22Rv1 (cell line): Measurements from ENCODE around the gene RNF41.

Source experiments
- H3K27ac ChIP-seq: fragments of 450-650 bp; 2 replicates; pipeline ENCODE4 v1.5.1; 2017
- ZFX ChIP-seq: fragments of 450-650 bp; IDR thresholded peaks from 2 replicates; pipeline ENCODE4 v1.6.1; 2017; ENCODE audit warnings: antibody characterized with exemption, borderline replicate concordance
- TF ChIP-seq, protein P1 (sequence below): fragments of 450-650 bp; IDR thresholded peaks from 2 replicates; pipeline ENCODE4 v1.5.1; 2017; ENCODE audit warnings: mild to moderate bottlenecking

RNF41 gene

DNA sequence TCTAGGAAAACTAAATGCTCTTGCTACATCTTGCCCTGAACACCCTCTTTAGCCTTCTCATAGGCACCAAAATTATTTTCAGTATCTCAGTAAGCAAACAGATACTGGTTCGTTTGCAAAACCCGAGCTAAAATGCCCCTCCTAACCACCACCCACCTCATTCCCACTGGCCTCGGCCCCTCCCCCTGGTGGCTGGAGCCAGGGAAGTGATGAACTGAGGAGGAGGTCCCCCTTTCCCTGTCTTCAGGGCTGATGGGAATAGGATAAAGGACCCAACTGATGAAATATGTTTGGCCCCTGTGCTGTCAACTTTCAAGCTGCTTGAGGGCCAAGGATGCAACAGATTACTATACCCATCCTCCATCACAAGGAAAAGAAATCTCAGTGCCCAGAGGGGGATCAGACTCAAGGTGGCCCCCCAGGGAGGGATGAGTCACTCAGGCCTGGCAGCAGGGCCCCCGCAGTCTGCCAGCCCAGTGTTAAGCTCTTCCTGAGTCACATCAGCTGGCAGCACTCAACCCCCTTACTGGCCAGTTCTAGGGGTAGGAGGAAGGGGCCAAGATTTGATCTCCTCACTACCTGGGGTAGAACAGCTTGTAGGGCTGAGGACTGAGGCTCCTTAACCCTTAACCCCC lies 34.7 kb upstream of the RNF41 start:
- TF ChIP-seq ZFX: no peak
- TF ChIP-seq, protein P1, sequence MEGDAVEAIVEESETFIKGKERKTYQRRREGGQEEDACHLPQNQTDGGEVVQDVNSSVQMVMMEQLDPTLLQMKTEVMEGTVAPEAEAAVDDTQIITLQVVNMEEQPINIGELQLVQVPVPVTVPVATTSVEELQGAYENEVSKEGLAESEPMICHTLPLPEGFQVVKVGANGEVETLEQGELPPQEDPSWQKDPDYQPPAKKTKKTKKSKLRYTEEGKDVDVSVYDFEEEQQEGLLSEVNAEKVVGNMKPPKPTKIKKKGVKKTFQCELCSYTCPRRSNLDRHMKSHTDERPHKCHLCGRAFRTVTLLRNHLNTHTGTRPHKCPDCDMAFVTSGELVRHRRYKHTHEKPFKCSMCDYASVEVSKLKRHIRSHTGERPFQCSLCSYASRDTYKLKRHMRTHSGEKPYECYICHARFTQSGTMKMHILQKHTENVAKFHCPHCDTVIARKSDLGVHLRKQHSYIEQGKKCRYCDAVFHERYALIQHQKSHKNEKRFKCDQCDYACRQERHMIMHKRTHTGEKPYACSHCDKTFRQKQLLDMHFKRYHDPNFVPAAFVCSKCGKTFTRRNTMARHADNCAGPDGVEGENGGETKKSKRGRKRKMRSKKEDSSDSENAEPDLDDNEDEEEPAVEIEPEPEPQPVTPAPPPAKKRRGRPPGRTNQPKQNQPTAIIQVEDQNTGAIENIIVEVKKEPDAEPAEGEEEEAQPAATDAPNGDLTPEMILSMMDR: no peak
- H3K27ac ChIP-seq: peak overlapping the region; percentile 81

DNA sequence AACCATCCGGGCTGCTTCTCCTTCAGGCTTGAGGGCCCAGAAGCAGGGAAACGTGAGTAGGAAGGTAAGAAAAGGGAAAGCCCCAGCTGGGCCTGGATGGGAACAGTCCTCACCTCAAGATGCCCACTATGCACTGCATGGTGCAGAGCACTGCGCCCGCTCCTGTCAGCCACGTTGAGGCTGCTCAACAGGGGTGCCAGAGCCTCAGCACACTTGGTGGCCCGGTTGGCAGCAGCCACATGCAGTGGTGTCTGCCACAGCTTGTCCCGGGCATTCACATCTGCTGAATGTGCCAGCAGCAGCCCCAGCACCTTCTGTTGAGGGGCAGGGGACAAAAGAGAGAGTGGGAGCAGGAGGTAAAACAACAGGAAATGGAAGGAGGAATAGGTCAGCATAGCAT lies 33.9 kb upstream of the RNF41 start:
- no peak overlapping the region for H3K27ac ChIP-seq
- no peak for TF ChIP-seq ZFX
- TF ChIP-seq, protein P1: no peak

DNA sequence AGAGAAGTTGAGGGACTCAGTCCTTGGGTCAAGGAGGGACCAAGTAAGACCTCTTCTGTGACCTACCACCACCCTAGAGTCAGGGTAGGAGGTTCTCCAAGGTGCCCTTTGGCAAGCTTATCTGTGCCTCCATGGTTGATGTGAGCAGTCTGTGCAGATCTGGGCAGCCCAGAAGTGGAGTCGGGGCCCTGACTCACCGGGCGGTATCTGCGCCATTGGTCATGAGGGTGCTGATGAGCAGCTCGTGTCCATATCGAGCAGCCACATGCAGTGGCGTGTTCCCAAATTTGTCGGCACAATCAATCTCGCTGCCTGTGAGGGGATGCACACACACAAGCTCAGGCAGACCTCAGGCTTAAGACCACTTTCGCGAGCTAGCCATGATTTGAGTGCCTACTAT lies 31.4 kb upstream of the RNF41 start:
- TF ChIP-seq, protein P1: no peak
- TF ChIP-seq ZFX: no peak
- no peak overlapping the region for H3K27ac ChIP-seq

DNA sequence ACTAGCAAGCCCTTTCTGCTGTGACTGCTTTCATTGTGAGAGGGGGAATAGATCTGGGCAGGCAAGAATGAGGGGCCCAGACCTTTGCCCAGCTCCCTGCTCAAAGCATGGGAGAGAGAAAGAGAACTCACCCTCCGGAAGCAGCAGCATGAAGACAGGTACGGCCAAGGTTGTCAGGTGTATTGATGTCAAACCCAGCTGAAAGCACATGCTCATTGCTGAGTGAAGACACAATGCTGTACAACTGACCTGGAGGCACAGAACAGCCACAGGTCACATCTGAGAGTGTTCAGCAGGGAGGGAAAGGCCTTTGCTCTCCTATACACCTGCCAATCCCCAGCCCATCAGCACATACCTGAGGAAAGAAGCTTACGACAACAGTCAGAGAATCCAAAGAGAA lies 30.9 kb upstream of the RNF41 start:
- 0 out of 2 replicates have a peak overlapping the region, but pooled peaks have one; percentile 12 for H3K27ac ChIP-seq
- no peak for TF ChIP-seq ZFX
- TF ChIP-seq, protein P1: no peak

DNA sequence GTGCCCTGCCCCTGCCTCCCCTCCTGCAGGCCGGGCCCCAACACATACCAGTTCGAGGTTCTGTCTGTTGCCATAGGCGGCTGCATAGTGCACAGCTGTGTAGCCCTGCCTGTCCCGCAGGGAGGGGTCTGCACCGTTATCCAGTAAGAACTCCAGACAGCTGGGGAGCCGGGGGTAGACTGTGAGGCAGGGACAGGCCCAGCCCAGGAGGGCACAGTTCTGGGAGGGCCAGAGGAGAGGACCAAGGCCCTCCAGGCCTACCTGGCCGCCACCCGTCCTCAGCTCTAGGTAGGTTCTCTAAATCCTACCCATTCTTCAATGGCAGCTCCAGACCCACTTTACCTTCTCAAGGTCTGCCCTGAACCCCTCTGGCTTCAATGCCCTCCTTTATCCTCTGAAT lies 27.0 kb upstream of the RNF41 start:
- TF ChIP-seq, protein P1: no peak
- no peak for TF ChIP-seq ZFX

DNA sequence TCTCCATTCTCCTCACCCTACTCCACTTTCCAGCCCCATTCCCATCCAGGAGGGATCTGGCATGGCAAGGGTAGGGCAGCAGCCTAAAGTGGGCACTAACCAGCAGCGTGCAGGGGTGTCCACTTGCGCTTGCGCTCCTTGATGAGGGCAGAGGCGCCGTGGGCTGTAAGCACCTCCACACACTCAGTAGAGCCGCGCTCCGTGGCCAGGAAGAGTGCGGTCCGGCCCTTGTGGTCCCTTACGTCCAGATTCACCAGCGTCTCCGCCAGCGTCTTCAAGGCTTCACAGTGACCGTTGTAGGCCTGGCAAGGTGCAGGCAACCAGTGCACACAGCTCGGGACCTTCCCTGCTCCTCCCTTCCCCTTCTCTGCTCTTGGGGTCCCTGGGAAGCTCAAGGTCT lies 26.2 kb upstream of the RNF41 start:
- TF ChIP-seq, protein P1: no peak
- no peak for TF ChIP-seq ZFX
- H3K27ac ChIP-seq: no peak overlapping the region

More for the DNA sequence above, 27.0 kb upstream of the RNF41 start:
- no peak overlapping the region for H3K27ac ChIP-seq

DNA sequence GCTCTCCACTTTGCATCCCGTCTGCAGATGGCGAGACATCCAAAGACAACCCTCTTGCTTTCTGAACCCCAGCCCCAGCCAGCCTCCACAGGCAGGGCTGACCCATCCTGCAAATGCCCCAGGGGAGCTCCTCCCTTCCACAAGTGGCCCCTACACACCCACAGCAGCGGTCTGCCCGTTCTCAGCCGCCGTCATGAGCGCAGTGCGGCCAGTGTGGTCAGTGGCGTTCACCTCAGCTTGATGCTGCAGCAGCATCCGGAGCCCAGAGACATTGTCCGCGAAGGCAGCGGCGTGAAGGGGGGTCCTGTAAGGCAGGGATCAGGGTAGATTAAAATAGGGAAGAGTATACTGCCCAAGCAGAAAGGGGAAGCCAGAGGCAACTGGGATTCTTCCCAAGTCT lies 22.8 kb upstream of the RNF41 start:
- TF ChIP-seq, protein P1: no peak
- TF ChIP-seq ZFX: no peak
- no peak overlapping the region for H3K27ac ChIP-seq
